ENCODE data around the gene FBXO5. TPM values are rescaled to one million over a fixed set of nuclear protein-coding genes. Genes with fewer than 3 reads are reported as not detected.
A peak's percentile ranks its signal among the peaks of the same experiment; 100 is the strongest.
"Not testable (repeated sequence)": the region's sequence is repeated elsewhere in the genome, so short reads cannot be mapped to it uniquely, and the experiment has no call there.

FBXO5 gene
- total RNA-seq, 1 donor from 2014 or later, result 29.6 TPM

GRCh38 chr6:152975204-152975915 is 7.5 kb downstream of the FBXO5 start:
- no peak for DNase-seq (ENCODE audit: extremely low spot score, unreplicated experiment)
- no peak for TF ChIP-seq CTCF (conservative IDR thresholded peaks at IDR 0.05)
- peaks cover 17% of the 10 kb centered on the region for H3K4me1 Mint-ChIP-seq (ENCODE audit: unreplicated experiment)
- no peaks in the 10 kb centered on the region for H3K27me3 Mint-ChIP-seq
- no peak overlapping the region for H3K4me3 Mint-ChIP-seq
- peaks cover 42% of the 10 kb centered on the region for H3K36me3 Mint-ChIP-seq
- H3K27ac Mint-ChIP-seq, result peak overlapping the region; percentile 17
- peaks cover 4% of the 10 kb centered on the region for H3K9me3 Mint-ChIP-seq

- H3K36me3 Mint-ChIP-seq, result peaks cover 47% of the 10 kb centered on the region
- H3K27ac Mint-ChIP-seq, result no peak overlapping the region
These were observed 8.9 kb downstream of the FBXO5 start for GRCh38 chr6:152973916-152974315.

GRCh38 chr6:152969688-152970418 is 13.0 kb downstream of the FBXO5 start:
- TF ChIP-seq CTCF (conservative IDR thresholded peaks at IDR 0.05), result no peak
- Mint-ChIP-seq H3K4me3 (no peak overlapping the region), H3K9me3 (peaks cover 12% of the 10 kb centered on the region), H3K4me1 (ENCODE audit: unreplicated experiment) (peaks cover under 1% of the 10 kb centered on the region), H3K27ac (no peak overlapping the region), H3K27me3 (no peaks in the 10 kb centered on the region), H3K36me3 (peaks cover 36% of the 10 kb centered on the region)
- DNase-seq (ENCODE audit: extremely low spot score, unreplicated experiment), result no peak

More at GRCh38 chr6:152973916-152974315, 8.9 kb downstream of the FBXO5 start:
- peaks cover 13% of the 10 kb centered on the region for H3K4me1 Mint-ChIP-seq (ENCODE audit: unreplicated experiment)
- H3K4me3 Mint-ChIP-seq, result no peak overlapping the region
- no peak for TF ChIP-seq CTCF (conservative IDR thresholded peaks at IDR 0.05)
- H3K9me3 Mint-ChIP-seq, result peaks cover 7% of the 10 kb centered on the region
- DNase-seq (ENCODE audit: extremely low spot score, unreplicated experiment), result no peak
- H3K27me3 Mint-ChIP-seq, result no peaks in the 10 kb centered on the region

- DNase-seq (ENCODE audit: extremely low spot score, unreplicated experiment); H3K4me1 Mint-ChIP-seq (ENCODE audit: unreplicated experiment); H3K4me3 Mint-ChIP-seq; H3K27ac Mint-ChIP-seq; H3K27me3 Mint-ChIP-seq: not testable (repeated sequence)
- H3K36me3 Mint-ChIP-seq, result peaks cover 15% of the 10 kb centered on the region
- H3K9me3 Mint-ChIP-seq, result peaks cover 12% of the 10 kb centered on the region
These were observed 16.5 kb downstream of the FBXO5 start for GRCh38 chr6:152966168-152966894.

- no peak for TF ChIP-seq CTCF (conservative IDR thresholded peaks at IDR 0.05)
- Mint-ChIP-seq H3K36me3 (no peaks in the 10 kb centered on the region), H3K27me3 (peaks cover 5% of the 10 kb centered on the region), H3K4me3 (no peak overlapping the region), H3K27ac (no peak overlapping the region), H3K4me1 (ENCODE audit: unreplicated experiment) (no peaks in the 10 kb centered on the region), H3K9me3 (no peaks in the 10 kb centered on the region)
- DNase-seq (ENCODE audit: extremely low spot score, unreplicated experiment), result no peak
These were observed 23.5 kb downstream of the FBXO5 start for GRCh38 chr6:152959333-152959732.
